Pancreas (tissue), 10 donors: ENCODE results near the gene OR8B12. TPM values are rescaled to one million over a fixed set of nuclear protein-coding genes. Genes with fewer than 3 reads are reported as not detected.
A peak's percentile ranks its signal among the peaks of the same experiment; 100 is the strongest.
"Not testable (repeated sequence)": the region's sequence is repeated elsewhere in the genome, so short reads cannot be mapped to it uniquely, and the experiment has no call there.

ENCODE experiments used
- ATAC-seq, 4 donors: fragments of 200-7000 bp; cut with Tn5 transposase; one replicate each; pipeline versions ENCODE4 v1.8.0 to v1.9.1; 2020; ENCODE audit warnings: mild to moderate bottlenecking in 4 of 4, moderate library complexity in 4 of 4
- DNase-seq, 6 donors: peaks; one replicate each; pipeline ENCODE4 v3.0.0-alpha.2; 2020
- FAIRE-seq: peaks from 2 replicates; lab custom pipeline; 2012; peaks lifted over from hg19 to GRCh38; lab: Jason Lieb, UNC
- H3K27ac ChIP-seq, 4 donors: fragments of 200-600 bp; sonication (generic); 1 replicate in 3 of 4; 2 replicates in 1 of 4; pipeline versions ENCODE4 v1.5.0 to v1.8.0; 2020
- H3K27me3 ChIP-seq, 4 donors: fragments of 200-600 bp; one replicate each; pipeline ENCODE4 v1.8.0; 2021
- H3K36me3 ChIP-seq, 3 donors: fragments of 200-600 bp; sonication (generic) in 1 of 3; one replicate each; pipeline versions ENCODE4 v1.5.0 to v1.8.0; 2020 to 2021
- H3K4me1 ChIP-seq, 3 donors: fragments of 200-600 bp; one replicate each; pipeline ENCODE4 v1.8.0; 2021
- H3K4me3 ChIP-seq, 4 donors: fragments of 200-600 bp; sonication (generic) in 2 of 4; one replicate each; pipeline versions ENCODE4 v1.5.0 to v1.8.0; 2020 to 2021
- H3K9me3 ChIP-seq, 4 donors: fragments of 200-600 bp; one replicate each; pipeline ENCODE4 v1.8.0; 2021
- CTCF ChIP-seq, 4 donors: fragments of 200-600 bp; sonication (generic) in 3 of 4; IDR thresholded peaks; one replicate each; pipeline versions ENCODE4 v1.5.0 to v1.8.0; 2021; ENCODE audit warnings: antibody characterized with exemption in 4 of 4
- WGBS, 2 donors: extraction: QIAGEN DNeasy Blood & Tissue Kit; methylation state at CpG; one replicate each; pipeline ENCODE4 v1.1.7; 2013; 5-methylcytosine and 5-hydroxymethylcytosine counted together
- intact Hi-C, 3 donors: fragments of 100-400 bp; cut with DNase I; formaldehyde crosslinking; loops; one replicate each; pipeline versions ENCODE4 v1.11.1 to v1.14.2; 2022
- polyA plus RNA-seq, 2 donors: library from polyadenylated mRNA; stranded (reverse); fragments of 200-250 nt; gene quantifications; one replicate each; pipeline ENCODE4 v1.2.3, GENCODE V29; 2013
- total RNA-seq, 6 donors: library from RNA; stranded (reverse); fragmentation: NEBNext Ultra II Directional in 4 of 6; extraction: Animal tissue kit (Norgen Biotek cat#: 25700) in 4 of 6; gene quantifications; one replicate each; pipeline versions ENCODE4 v1.2.1 to v1.2.4, GENCODE V29; 2021 to 2023
- donor health status: healthy with polysubstance abuse.
- donor health status: DM: no; HTN: no; CAD: no; lungs with moderate emphysema.
- donor health status: DM: no; HTN: no; CAD: no.
- donor health status: control.
- donor health status: control.
- donor health status: Bipolar disorder and iron deficiency.
- donor health status: DM: yes; HTN: yes; CAD: no.
- donor health status: DM: no; HTN: no; CAD: no.
- donor health status: DM: no; HTN: no; CAD: no.
- donor health status: DM: yes; HTN: yes; CAD: no.

Gene OR8B12
- total and polyA plus RNA-seq, 8 donors: not detected

GRCh38 chr11:124518989-124519451, 24.4 kb downstream of the OR8B12 start:
- DNase-seq (no peak), ATAC-seq (no peak), FAIRE-seq (no peak)
- intact Hi-C loops: no loop called here
- no peaks in the 10 kb centered on the region for H3K4me1 ChIP-seq
- no peak overlapping the region for H3K4me3 ChIP-seq
- 68 to 82% methylated on average over 3 of the region's 3 CpGs for WGBS, 2 donors
- no peak overlapping the region for H3K27ac ChIP-seq
- H3K27me3 ChIP-seq: peaks cover 0 to 7% (median 0%) of the 10 kb centered on the region in 4 donors
- no peaks in the 10 kb centered on the region for H3K36me3 ChIP-seq
- no peak for TF ChIP-seq CTCF (IDR thresholded peaks at IDR 0.05)
- H3K9me3 ChIP-seq: no peaks in the 10 kb centered on the region

DNA sequence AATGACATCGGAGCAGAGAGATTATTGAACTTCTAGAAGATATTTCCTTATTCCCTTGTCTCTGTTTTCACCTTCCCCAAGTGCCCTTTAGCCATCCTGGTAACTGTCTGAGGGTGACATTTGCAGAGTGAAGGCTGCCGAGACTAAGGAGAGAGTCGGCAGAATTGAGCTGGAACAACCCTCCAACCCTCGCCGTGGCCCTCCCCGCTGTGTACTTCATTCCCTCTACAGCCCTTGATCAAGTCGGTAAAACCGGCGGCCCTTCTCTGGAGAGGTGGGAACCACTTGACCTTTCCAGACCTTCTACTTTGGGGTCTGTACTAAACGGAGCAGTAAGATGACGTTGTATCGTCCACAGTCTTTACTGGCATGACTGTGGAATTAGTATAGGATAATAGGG, 26.1 kb downstream of the OR8B12 start:
- Histone ChIP-seq H3K36me3 (no peaks in the 10 kb centered on the region), H3K27me3 (peaks cover 0 to 7% (median 0%) of the 10 kb centered on the region in 4 donors), H3K4me3 (no peak overlapping the region), H3K27ac (no peak overlapping the region), H3K4me1 (no peaks in the 10 kb centered on the region), H3K9me3 (no peaks in the 10 kb centered on the region)
- DNase-seq: no peak
- no peak for TF ChIP-seq CTCF (IDR thresholded peaks at IDR 0.05)
- intact Hi-C loops: no loop called here
- ATAC-seq: no peak
- no peak for FAIRE-seq
- 69 to 76% methylated on average over 12 of the region's 12 CpGs for WGBS, 2 donors

DNA sequence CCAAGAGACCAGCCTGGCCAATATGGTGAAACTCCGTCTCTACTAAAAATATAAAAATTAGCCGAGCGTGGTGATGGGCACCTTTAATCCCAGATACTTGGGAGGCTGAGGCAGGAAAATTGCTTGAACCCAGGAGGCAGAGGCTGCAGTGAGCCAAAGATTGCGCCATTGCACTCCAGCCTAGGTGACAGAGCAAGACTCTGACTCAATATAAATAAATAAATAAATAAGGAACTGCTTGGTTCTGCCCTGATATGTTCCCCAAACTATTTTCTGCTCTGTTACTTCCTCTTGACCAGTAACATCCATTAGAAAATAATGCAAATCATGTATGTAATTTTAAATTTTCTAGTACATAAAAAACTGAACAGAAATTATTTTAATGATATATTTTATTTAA, 28.8 kb downstream of the OR8B12 start:
- H3K36me3 ChIP-seq, FAIRE-seq, H3K4me3 ChIP-seq, H3K9me3 ChIP-seq, H3K27me3 ChIP-seq, H3K27ac ChIP-seq, H3K4me1 ChIP-seq, intact Hi-C loops, DNase-seq: not testable (repeated sequence)
- 88 to 89% methylated on average over 4 of the region's 4 CpGs for WGBS, 2 donors
- ATAC-seq: peak in 2 of 4 donors; percentile 34 to 45

GRCh38 chr11:124514131-124514530, 29.3 kb downstream of the OR8B12 start:
- no peak for ATAC-seq
- DNase-seq: no peak

DNA sequence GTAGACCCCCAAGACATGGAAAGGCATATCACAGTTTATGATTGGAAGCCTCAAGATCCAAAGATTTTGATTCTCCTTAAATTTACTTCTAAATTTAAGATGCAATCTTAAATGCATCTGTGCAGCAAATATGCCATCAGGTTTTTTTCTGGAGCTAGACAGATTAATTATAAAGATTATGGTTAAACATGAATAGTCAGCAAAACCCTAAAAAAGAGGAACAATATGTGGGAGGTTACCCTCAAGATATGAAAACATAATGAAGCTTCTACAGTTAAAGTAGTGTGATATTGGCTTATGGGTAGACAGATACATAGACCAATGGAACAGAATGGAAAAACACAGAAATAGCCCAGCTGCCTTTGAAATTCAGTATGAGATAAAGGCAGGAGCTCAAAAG, 31.7 kb downstream of the OR8B12 start:
- Histone ChIP-seq H3K4me1 (no peaks in the 10 kb centered on the region), H3K27me3 (peaks cover 0 to 7% (median 0%) of the 10 kb centered on the region in 4 donors), H3K36me3 (no peaks in the 10 kb centered on the region), H3K27ac (no peak overlapping the region), H3K4me3 (no peak overlapping the region), H3K9me3 (no peaks in the 10 kb centered on the region)
- ATAC-seq (no peak), FAIRE-seq (no peak), DNase-seq (no peak)
- intact Hi-C loops: no loop called here
- TF ChIP-seq CTCF (IDR thresholded peaks at IDR 0.05): no peak

More at GRCh38 chr11:124514131-124514530, 29.3 kb downstream of the OR8B12 start:
- Histone ChIP-seq H3K27me3 (peaks cover 0 to 7% (median 0%) of the 10 kb centered on the region in 4 donors), H3K27ac (no peak overlapping the region), H3K4me3 (no peak overlapping the region), H3K9me3 (no peaks in the 10 kb centered on the region), H3K4me1 (no peaks in the 10 kb centered on the region), H3K36me3 (no peaks in the 10 kb centered on the region)
- no peak for TF ChIP-seq CTCF (IDR thresholded peaks at IDR 0.05)
- intact Hi-C loops: no loop called here
- no peak for FAIRE-seq
- 69 to 88% methylated on average over 3 of the region's 3 CpGs for WGBS, 2 donors
